Measurements from ENCODE around the gene CEL.
A peak's percentile ranks its signal among the peaks of the same experiment; 100 is the strongest.

The CEL gene

GRCh38 chr9:133101356-133102189, 39.8 kb downstream of the CEL start:
- no peak for DNase-seq (ENCODE audit: insufficient read length, low spot score)
- FAIRE-seq = no peak

GRCh38 chr9:133102190-133103021, 40.6 kb downstream of the CEL start:
- no peak for DNase-seq (ENCODE audit: insufficient read length, low spot score)
- no peak for FAIRE-seq

GRCh38 chr9:133103183-133103986, 41.6 kb downstream of the CEL start:
- DNase-seq (ENCODE audit: insufficient read length, low spot score) = peak; percentile 48
- FAIRE-seq = peak; percentile 23

GRCh38 chr9:133103987-133104505, 42.3 kb downstream of the CEL start:
- no peak for FAIRE-seq
- DNase-seq (ENCODE audit: insufficient read length, low spot score) = no peak

DNA sequence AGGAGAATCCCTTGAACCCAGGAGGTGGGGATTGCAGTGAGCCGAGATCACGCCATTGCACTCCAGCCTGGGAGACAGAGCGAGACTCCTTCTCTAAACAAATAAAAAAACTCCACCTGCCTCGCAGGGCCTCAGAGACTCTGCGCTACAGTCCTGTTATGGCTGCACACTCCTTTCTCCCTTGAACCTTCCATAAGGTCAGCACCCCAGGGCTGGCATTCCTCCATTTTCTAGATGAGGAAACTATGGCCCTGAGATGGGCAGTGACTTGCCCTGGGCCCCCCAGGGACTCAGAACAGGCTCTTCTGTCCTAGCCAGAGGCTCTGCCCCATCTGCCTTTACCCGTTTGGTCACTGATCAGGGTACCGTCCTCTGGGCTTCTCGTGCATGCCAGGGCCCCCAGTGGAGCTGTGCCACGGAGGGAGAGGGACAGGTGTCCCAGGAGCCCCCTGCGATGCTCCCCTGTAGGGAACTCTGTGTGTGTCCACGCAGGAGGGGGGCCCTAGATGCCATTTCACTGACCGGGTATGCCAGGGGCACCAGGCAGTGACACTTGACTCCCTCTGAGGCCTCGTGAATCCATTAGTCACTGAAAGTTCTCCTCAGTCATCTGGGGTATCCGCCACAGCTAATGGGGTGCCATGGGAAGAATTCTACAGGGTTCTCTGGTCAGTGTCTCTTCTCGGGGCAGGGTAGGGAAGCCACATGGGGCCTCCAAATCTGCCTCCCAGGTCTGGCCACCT, 43.1 kb downstream of the CEL start:
- no peak for DNase-seq (ENCODE audit: insufficient read length, low spot score)
- no peak for FAIRE-seq

DNA sequence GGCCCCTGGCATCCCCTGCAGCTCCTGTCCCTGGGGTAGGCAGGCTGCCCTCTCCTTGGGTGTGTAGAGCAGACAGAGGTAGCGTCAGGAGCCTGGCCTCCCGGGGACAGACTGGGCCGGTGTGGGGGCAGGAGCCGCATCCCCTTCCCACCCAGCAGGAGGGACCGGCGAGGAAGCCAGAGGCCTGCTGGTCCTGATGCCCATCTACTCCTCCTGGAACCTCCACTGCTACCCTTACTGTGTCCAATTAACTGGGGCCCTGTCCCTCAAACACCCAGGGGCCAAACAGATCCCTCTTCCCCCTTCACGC, 43.6 kb downstream of the CEL start:
- DNase-seq (ENCODE audit: insufficient read length, low spot score) = no peak
- FAIRE-seq = no peak

DNA sequence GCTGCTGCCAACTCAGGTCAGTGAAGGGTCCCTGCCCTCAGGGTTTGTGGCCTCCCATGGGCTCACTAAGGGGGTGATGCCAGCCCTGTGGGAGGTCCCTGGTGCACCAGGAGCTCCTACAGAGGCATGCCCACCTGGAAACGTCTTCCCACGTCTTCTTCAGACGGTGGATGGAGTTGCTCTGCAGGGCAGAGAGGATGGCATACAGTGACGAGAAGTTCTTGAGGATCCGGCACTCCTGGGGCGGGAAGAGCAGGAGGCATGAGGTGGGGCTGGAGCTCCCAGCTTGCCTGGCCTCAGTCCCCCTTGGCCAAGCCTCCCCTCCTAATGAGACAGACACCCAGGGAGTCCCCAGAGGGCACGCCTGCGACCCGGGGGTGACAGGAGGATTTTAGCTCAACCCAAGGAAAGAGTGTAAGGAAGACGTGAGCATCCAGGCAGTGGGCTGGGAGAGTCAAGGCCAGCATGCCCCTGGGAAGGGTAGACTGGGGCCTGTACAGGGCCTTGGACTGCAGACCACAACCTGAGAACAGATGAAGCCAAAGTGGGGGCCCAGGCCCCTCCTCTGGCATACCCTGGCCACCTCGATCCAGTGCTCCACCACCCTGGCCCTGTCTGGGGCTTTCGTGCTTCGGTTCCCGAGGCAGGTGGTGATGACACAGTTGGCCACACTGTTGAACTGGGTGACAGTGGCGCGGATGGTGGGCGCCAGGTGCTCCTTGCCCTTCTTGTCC, 44.9 kb downstream of the CEL start:
- no peak for DNase-seq (ENCODE audit: insufficient read length, low spot score)
- no peak for FAIRE-seq

DNA sequence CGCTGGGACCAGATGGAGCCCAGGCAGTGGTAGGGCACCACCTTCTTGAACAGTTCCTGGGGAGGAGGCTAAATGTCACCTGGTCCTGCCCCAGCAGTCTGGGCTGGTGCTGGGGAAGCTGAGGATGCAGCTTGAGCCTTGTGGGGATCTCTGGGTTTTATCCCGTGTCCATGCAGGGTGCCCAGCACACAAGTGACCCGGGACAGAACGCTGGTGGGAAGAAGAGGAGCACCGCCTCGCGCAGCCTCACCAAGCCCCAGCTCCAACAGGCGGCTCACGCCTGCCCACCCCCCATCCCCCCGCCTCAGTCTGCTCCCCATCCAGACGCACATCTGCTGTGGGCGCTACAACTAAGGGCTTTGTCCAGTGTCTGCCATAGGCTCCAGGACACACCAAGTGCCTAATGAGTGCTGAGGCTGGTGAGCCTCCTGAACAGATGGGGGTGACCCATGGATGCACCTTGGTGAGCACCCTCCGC, 45.5 kb downstream of the CEL start:
- DNase-seq (ENCODE audit: insufficient read length, low spot score) (no peak), FAIRE-seq (no peak)

GRCh38 chr9:133107961-133108793, 46.4 kb downstream of the CEL start:
- DNase-seq (ENCODE audit: insufficient read length, low spot score) (no peak), FAIRE-seq (no peak)

GRCh38 chr9:133108794-133109641, 47.2 kb downstream of the CEL start:
- DNase-seq (ENCODE audit: insufficient read length, low spot score) (no peak), FAIRE-seq (no peak)

GRCh38 chr9:133109931-133110650, 48.3 kb downstream of the CEL start:
- FAIRE-seq = no peak
- DNase-seq (ENCODE audit: insufficient read length, low spot score) = no peak

DNA sequence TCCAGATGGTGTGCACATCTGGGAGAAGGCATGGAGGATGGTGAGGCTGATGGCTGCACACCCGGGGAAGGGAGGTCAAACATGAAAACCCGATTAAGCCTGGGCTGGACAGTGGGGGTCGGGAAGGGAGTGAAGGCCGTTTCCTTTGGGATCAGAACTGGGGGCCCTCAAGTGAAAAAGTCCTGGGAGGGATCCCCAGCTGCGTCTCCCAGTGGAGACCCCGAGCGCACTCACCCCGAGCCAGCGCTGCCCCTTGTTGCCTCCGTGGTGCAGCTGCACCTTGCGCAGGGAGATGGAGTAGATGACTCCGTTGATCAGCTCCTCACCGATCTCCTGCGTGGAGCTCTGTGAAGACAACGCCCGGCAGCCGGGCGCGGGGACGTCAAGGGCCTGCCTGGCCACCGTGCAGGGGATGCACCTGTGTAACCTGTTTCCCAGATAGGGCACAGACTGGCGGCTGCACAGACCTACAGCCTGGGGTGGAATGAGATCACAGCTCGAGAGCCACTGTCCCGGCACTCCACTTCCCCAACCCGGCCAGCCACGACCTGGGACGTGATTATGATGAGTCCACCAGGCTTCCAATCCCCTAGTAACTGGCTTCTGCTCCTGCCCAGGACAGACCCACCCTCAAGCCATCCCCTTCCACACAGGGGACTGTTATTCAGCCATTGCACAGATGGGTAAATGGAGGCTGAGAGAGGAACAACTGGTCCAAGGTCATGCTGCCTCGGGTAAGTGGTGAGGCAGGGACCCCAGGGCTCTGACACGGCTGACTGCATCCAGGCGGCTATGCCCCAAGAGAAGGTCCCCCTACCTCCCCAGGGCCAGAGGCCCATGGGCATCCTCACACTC, 50.3 kb downstream of the CEL start:
- FAIRE-seq = no peak
- DNase-seq (ENCODE audit: insufficient read length, low spot score) = no peak

- DNase-seq (ENCODE audit: insufficient read length, low spot score) (no peak), FAIRE-seq (no peak)
Observed at GRCh38 chr9:133112663-133113026, 50.9 kb downstream of the CEL start.

DNA sequence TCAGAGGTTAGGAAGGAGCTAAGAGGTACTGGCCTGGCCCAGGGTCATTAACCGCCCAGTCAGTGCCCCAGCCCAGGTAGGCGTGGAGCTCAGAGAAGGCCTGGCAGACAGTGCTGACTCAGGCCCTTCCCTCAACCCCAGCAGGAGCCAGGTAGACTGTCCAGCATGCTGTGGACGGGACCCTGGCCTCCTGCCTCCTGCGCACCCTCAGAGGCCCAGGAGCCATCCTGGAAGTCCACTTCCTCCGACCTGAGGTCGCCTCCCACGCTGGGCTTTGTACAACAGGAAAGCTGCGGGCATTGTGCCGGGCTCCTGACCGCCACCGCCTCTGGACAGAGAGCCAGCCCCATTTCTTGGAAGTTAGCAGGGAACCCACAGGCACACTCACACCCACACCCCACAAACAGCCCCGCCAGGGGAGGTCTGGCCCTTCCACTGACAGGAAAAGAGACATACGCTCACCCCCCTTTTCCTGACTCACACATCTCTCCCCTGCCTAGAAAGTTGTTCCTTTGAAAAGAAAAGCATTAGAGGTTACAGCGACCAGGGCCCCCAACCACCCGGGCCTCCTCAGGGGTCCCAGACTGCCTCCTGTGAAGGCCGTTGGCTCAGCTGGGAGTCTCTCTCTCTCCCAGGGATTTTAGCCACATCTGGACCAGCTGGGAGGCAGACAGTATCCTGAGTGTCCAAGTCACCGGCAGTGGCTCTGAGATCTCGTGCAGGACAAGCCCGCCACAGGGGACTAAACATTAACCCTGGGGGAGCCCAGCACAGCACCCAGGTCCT, 51.6 kb downstream of the CEL start:
- no peak for FAIRE-seq

More for the DNA sequence above, 51.6 kb downstream of the CEL start:
- DNase-seq (ENCODE audit: insufficient read length, low spot score) = no peak

All from HTR-8/SVneo (cell line).